UCSD-AML1 (cell line): ENCODE measurements around the gene GPR179.
"Not testable (repeated sequence)": the region's sequence is repeated elsewhere in the genome, so short reads cannot be mapped to it uniquely, and the experiment has no call there.

Source experiments
- DNase-seq: peaks from one replicate; lab custom pipeline; 2025; ENCODE audit not compliant: unreplicated experiment; lab: John Stamatoyannopoulos, UW

The GPR179 gene

DNA sequence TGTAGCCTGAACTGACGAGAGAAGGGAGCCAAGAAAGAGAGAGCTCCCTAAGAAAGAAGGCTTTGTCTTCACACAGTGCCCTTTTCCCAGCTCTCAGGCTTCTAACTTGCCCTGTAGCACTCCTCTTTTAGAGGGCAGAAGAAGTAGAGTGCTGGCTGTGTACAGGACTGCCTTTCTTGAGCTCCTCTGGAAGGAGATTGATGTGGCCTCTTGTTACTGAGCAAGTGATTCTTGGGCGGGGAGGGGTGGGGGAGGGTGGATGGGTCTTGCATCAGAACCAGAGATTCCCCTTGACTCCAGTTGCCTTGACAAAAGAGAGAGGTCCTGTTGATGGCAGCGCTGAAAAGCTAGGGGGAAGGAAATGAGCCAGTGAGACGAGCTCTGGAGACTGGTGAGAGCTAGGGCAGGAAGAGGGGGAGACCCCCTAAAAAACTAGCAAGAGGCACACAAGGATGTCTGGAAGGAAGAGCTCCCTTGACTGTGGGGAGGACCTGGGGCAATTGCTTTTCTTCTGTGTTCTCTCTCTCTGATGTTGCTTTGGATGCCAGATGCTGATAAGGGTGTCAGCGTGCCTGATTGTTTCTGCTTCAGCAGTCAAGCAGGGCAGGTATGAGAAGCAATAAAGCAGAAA is 18.4 kb downstream of the GPR179 start:
- peak; percentile 32 for DNase-seq

GRCh38 chr17:38324772-38325171 is 19.0 kb downstream of the GPR179 start:
- no peak for DNase-seq

DNA sequence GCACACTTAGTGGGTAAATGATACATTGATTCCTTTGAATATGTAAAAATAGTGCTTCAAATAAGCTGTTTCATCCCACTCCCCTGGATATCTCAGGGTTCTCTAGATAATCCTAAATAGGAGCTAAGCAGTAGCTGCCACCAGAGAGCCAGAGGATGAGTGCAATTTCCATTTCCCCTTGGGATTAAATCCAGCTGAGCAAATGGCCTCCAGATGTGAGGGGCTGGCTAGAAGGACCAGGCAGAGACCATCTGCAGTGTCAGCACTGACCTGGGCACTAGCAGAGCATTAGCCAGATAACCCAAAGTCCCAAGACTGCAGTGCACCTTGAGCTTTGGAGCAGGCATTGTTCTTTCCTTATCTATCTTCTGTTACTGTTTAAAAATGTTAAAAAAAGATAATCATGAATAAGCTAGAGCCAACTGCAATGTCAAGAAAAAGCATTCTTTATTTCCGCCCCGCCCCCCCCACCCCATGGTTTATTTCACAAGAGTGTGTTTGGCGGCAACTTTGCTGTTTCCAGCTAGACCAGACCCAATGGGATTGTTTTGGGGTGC is 19.5 kb downstream of the GPR179 start:
- no peak for DNase-seq

DNA sequence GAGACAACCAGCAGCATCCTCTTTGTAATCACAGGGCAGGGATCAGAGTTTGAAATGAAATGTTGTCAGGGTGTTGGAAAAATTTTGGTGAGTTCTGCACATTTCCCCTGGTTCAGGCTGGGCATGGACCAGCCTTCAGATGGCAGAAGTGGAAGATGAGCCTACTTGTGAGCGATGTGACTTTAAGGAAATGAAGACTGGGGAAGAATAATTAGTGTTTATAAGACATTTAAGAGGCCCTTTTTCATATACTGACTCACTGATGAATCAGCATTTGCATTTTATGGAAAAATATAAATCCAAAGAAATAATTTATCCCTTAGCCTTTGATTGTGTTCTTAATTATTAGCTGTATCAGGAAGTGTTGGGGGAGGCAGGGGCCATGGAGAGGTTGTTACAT is 20.9 kb downstream of the GPR179 start:
- no peak for DNase-seq

- peak; percentile 51 for DNase-seq
Measured at GRCh38 chr17:38322156-38322779, 21.5 kb downstream of the GPR179 start.

- no peak for DNase-seq
Measured at GRCh38 chr17:38320482-38320881, 23.3 kb downstream of the GPR179 start.

- DNase-seq: no peak
Measured at GRCh38 chr17:38317081-38317480, 26.7 kb downstream of the GPR179 start.

DNA sequence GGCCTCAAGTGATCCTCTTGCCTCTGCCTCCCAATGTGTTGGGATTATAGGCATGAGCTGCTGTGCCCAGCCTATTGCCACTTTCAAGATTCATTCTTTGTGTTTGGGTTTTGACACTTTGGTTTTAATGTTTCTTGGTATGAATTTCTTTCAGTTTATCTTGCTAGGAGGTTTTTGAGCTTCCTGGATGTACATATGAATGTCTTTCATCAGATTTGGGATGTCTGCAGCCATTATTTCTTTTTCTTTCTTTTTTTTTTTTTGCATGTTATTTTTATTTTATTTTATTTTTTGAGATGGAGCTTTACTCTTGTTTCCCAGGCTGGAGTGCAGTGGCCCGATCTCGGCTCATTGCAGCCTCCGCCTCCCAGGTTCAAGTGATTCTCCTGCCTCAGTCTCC is 28.3 kb downstream of the GPR179 start:
- DNase-seq: no peak

DNA sequence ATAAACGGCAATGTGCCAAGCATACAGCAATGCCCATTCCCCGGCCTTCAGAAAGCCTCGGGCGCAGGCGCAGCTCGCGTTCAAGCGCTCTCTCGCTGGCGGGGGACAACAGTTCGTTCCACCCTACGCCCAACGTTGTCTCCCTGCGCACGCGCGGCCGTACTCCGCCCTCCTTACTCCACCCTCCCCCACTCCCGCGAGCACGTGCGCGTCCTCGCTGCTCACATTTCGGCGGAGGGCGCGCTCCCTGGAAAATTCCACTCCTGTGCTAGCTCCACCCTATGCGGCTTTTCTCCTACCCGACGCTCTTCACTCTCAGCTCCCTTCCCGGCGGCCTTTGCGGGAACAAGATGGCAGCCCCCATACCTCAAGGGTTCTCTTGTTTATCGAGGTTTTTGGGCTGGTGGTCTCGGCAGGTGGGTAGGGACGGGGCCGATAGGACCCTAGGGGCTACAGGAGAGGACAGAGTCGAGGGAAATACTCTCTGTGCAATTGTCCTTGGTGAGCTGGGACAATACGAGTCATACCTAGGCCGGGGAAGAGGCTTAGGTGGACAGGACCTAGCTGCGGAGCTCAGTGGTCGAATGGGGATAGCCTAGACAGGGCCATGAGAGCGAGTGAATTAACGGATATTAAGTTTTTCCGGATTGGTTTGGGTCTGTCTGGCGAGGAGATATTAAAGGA is 46.8 kb downstream of the GPR179 start, which contains the start of gene MRPL45:
Gene MRPL45 (plus strand): TSS at position 335 of the 684 bp plus-strand sequence. CDS start 16 bp downstream, at position 351.
- DNase-seq: peak; percentile 98

DNA sequence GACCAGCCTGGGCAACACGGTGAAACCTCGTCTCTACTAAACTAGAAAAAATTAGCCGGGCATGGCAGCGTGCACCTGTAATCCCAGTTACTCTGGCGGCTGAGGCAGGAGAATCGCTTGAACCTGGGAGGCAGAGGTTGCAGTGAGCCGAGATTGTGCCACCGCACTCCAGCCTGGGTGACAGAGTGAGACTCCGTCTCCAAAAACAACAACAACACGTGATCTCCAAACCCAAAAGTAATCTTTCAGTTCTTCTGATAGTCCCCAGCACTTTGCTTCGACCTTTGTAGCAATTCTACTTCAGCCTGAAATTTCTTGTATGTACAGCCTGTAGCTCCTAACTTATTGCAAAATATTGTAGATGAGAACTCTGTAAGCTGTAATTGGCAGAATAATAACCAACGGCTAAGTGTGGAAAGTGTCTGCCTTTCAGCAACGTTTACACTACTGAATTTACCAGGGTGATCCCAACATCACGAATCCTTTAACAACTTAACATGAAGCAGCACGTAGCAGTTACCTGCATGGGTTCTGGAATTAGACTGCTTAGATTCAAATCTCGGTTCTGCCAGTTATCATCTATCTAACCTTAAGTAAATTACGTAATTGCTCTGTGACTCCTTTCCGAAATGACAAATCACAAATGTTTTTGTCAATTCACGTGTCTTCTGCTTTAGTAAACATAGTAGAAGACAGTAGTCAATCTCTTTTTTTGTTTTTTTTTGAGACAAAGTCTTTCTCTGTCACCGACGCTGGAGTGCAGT is 48.0 kb downstream of the GPR179 start:
- DNase-seq: not testable (repeated sequence)

- DNase-seq: not testable (repeated sequence)
Measured at GRCh38 chr17:38289760-38290159, 54.0 kb downstream of the GPR179 start.

DNA sequence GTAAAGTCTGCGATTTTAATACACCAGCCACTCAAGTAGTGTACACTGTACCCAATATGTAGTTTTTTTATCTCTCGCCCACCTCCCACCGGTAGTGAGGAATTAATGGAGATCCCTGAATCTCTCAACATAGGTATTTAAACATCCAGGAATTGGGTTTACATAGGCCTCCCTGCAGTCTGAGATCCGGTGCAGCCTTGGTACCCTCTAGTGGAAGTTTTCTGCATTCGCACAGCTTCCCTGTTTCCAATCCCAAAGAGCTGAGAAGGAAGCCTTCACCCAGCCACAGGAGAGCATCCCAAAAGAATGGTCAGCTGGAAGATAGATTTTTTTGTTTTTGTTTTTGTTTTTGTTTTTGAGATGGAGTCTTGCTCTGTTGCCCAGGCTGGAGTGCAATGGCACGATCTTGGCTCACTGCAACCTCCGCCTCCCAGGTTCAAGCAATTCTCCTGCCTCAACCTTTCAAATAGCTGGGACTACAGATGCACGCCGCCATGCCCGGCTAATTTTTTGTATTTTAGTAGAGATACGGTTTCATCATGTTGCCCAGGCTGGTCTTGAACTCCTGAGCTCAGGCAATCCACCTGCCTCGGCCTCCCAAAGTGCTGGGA is 55.4 kb downstream of the GPR179 start:
- DNase-seq: peak; percentile 12

DNA sequence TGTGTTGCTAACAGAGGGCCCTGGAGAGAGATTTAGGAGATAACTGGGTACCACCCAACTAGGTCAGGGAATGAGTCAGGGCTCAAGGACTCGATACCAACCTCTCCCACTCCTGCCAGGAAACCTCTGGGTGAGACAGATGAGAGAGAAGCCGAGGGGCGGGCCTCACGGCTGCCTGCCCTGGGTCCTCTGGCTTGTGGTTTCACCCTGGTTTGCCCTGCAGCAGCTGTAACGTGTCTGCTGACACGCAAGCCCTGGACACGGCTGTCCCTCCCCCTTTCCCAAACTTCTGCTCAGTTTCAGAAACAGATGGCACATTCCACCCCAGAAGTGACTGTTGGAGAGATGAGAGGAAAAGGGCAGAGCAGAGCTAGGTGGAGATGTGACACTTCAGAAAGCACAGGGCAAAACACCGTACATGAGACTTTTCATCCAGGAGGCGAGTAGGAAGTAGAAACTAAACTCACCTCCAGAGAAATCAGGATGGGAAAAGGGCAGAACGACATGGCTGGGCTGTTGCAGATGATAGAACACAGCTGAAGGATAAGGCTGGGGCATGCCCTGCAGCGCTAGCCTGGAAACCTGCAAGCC is 57.2 kb downstream of the GPR179 start:
- DNase-seq: peak; percentile 41

DNA sequence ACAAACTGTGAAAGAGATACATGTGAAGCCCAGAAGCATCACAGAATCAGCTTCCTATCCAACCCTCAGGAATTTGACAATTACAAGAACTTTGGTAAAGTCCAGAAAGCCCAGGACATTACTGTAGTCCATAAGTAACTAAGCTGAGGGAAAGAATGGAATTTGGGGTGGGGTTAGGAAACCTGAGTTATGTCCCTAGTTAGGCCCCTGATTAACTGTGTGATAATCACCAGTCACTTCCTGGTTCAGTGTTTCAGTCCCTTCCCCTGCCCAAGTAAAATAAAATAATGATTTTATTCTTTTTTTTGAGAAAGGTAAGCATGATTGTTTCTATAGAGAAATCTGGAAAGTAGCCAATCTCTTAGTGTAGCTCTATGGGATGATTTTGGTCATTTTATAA is 57.8 kb downstream of the GPR179 start:
- DNase-seq: not testable (repeated sequence)
